ENCODE results near the gene CKAP5.

CKAP5 gene

DNA sequence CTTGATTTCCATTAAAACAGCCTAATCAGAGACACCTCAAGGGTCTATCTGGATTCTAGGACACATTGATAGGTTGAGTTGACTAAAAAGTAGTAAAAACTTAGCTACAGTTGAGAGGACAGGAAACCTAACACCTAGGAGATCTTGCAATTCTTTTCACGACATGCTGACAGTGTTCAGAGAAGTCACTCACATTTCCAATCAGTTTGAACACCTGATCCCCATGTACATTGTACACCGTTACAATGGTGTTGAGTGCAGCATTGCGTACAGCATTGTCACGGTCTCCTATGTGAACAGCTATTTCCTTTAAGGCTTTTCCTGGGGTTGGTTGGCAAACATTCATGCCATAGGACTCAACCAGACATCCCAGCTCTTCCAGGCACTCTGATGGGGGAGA lies 84.3 kb downstream of the CKAP5 start:
- no peak for DNase-seq

DNA sequence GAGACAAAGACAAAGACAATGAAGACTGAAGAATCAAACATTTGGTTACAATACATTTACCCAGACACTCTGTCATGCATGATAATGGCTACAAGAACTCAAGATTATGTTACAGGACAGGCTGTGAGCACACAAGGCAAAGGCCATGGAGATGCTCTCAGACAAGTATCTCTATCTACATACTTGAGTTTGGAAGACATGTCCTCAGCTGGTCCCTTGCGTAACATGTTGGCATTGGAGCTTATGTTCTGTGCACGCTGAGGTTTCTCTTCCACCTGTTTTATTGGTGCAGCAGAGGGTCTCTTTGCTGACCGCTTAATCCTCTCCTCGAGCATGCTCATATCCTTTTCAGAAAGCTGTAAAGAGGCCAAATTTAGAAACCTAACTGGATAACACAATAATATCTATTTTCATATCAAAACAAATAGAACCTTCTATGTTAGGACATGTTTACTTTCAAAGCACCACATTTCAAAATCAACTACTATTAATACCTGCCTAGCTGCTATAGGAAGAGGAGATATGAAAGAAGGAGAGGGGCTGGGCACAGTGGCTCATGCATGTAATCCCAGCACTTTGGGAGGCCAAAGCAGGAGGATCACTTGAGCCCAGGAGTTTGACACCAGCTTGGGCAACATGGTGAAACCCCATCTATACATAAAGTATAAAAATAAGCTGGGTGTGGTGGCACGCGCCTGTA lies 85.5 kb downstream of the CKAP5 start:
- DNase-seq = no peak

DNA sequence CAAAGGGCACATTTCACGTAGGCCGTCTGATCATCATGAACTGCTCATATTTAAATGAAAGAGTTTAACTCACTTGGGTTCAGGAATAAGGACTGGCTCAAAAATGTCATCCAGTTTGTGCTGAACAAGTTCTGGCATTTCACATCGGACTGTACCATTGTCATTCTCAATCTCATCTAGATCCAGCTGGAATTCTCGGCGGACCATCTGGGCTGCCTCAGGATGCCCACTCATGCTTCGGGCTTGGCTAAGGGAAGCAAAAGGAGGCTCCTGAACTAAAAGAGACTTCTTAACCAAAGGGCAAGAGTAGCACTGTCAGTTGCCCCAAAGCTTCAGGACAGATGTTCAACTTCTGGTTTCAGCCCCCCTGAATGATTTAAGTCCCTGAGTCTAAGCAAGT lies 86.9 kb downstream of the CKAP5 start:
- DNase-seq = no peak

DNA sequence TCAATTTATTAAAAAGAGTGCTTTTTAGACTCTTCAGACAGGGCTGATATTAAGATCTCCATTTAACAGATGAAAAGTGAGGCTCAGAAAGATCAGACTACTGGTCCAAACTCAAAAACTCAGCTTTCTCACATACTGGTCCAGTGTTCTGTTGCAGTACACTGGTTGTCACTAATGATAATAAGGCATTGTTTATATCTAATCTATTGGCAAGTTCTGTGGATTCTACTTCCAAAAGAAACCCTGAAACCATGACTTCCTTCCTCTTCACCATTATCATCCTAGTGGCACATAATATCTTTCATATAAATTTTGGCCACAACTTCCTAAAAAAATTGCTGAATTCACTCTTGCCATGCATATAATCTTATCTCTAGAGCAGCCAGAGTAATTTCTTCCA lies 90.1 kb downstream of the CKAP5 start:
- DNase-seq = no peak

DNA sequence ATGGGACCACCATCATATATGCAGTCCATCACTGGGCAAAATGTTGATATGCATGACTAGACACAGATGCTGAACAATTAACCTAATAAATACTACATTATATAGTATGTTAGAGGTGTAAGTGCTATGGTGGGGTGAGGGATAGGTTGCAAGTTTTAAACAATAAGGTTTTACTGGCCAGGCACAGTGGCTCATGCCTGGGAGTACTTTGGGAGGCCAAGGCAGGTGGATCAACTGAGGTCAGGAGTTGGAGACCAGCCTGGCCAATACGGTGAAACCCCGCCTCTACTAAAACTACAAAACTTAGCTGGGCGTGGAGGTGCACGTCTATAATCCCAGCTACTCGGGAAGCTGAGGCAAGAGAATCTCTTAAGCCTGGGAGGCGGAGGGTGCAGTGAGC lies 98.9 kb downstream of the CKAP5 start:
- DNase-seq = no peak

DNA sequence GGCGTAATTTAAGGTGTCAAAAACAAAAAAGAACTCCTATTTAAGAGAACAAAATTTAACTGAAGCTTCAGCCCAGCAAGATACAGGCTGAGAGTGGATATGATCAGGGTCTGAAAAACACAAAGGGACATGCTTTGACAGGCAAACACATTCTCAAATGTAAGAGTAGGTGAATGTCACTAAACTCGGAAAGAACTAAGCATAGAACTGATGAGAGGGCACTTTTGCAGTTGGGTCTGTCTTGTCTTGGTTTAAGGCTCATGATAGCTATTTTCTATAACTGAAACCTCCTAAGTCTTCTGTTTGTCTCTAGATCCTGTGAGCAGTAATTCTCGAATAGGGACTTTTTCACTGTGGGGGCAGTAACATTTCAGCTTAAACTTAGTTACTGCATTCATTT lies 100.1 kb downstream of the CKAP5 start:
- DNase-seq = no peak

DNA sequence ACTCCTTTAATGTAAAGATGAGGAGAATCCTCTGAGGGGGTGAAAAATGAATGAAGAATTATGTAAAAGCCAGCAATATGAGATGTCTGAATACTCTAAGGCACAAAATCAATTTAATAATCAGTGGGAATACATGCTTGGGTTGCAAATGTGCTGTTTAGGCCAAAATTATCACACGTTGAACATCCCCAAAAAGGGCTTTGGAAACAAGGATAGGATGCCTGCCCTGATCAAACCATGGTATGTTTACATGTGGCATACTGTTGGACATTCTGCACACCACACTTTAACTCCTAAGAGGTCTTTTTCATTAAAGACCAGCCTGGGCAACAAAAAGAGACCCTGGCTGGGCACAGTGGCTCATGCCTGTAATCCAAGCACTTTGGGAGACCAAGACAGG lies 100.8 kb downstream of the CKAP5 start:
- DNase-seq = no peak

DNA sequence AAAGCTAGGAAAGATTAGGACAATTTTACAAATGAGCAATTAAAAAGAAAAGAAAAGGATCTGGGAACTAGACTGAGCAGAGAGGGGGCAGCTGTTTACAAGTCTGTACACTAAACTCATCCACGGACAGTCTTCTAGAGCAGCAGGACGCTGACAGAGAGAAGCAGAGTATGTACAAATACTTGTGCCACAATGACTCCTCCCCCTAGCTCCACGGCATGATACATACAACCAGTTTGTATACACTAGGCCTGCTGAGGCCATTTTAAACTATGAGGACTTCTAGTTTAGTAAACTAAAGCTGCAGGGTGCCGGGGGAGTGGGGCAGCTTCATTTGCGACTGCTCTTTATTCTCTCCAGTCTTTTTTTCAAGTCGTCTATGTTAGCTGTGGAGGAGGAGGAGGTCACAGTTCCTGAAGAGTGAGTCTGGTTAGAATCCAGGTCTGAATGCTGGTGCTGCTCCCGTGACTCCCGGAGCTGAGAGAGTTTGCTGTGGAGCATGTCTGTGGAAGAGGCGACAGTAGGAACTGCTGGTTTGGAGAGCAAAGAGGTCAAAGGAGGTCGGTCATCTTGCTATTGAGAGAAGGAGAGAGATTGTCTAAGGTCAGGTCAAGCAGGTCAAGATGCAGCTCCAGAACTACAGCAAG lies 102.3 kb downstream of the CKAP5 start:
- no peak for DNase-seq

DNA sequence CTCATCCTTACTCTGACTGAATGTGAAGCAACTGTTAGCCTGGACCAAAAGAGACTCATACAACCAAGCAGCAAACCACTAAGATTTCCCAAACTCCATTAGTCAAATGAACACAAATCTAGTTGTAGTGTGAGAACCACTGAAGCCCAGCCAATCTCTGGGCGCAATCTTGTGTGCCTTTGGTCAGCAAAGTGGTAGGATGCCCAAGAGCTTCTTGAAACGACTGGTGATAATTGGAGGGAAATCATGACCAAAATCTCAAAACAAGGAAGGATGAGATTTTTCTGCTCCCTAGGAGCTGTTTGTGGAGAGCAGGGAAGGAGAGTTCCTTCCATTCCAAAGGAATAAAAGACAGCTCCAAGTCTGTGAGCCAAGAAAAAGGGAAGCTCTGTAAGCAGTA lies 103.0 kb downstream of the CKAP5 start:
- DNase-seq = no peak

DNA sequence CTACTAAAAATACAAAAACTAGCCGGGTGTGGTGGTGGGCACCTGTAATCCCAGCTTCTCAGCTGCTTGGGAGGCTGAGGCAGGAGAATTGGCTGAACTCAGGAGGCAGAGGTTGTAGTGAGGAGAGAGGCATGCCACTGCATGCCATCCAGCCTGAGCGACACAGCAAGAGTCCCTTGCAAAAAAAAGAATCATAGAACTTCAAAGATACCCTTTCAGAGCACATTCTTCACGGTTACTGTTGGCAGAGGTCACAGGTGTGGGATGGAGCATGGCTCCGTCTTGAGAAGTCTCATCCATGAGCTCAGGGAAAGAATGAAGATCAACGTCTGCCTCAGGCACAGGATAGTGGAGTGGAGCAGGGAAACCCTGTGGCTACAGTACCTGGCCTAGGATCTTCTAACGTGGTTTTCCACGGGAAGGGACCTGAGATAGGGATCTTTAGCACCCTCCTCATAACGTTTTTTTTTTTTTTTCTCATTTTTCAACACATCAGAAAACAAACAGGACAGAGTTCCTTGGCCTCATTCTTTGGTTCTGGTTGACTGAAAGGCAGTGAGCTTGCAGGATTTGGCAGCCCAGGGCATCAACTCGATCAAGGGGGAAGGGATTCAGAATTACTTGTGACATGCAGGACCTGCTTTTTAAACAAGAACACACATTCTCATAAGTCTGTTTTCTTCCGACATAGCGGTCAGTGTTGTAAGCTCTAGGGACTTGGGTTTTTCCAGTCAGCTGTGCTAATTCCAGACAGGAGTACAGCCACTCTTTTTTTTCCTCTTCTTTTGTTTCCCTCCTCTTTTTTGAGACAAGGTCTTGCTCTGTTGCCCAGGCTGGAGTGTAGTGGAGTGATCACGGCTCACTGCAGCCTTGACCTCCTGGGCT lies 104.2 kb downstream of the CKAP5 start:
- no peak for DNase-seq

DNA sequence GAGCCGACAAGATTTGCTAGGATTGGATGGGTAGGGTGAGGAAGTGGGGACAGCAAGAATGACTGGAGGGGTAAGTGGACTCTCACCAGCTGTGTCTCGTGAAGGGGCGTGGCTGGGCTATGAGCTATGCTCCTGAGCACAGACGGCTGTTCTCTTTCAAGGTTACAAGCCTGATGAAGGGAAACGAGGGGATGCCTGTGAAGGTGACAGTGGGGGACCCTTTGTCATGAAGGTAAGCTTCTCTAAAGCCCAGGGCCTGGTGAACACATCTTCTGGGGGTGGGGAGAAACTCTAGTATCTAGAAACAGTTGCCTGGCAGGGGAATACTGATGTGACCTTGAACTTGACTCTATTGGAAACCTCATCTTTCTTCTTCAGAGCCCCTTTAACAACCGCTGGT lies 107.2 kb downstream of the CKAP5 start:
- DNase-seq = no peak

DNA sequence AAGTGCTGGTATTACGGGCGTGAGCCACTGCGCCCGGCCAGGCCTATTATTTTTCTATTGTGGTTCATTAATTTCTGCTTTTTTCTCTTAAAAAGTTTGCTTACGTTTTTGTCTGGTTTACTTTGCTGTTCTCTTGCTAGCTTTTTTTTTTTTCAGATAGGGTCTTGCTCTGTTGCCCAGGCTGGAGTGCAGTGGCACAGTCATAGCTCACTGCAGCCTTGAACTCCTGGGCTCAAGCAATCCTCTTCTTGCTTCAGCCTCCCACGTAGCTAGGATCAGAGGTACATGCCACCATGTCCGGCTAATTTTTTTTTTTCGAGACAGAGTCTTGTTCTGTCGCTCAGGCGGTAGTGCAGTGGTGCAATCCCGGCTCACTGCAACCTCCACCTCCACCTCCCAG lies 108.4 kb downstream of the CKAP5 start:
- DNase-seq = no peak

DNA sequence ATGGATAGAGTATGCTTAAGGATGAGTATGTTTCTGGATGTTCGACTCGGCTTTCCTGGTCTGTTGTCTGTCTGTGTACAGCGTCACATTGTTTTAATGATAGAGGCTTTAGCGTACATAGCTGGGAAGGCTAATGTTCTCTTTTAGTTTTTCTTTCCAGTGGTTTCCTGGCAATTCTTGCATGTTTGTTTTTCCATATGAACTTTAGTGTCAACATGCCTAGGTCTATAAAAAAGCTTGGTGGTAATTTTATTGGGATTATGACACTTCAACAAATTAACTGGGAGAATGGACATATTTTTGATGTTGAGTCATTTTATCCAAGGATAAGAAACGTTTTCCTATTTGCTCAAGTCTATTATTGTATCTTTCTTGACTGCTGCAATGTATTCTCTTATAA lies 109.5 kb downstream of the CKAP5 start:
- DNase-seq = no peak

DNA sequence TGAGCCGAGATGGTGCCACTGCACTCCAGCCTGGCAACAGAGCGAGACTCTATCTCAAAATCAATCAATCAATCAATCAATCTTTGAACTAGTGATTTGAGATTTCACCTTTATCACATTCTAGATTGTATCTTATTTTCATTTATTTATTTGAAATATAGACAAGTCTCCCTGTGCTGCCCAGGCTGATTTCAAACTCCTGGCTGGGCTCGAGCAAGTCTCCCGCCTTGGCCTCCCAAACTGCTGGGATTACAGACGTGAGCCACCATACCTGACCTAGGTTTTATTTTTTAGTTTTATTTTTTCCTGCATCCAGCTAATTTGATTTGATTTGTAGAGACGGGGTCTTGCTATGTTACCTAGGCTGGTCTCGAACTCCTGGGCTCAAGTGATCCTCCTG lies 109.9 kb downstream of the CKAP5 start:
- DNase-seq = no peak

DNA sequence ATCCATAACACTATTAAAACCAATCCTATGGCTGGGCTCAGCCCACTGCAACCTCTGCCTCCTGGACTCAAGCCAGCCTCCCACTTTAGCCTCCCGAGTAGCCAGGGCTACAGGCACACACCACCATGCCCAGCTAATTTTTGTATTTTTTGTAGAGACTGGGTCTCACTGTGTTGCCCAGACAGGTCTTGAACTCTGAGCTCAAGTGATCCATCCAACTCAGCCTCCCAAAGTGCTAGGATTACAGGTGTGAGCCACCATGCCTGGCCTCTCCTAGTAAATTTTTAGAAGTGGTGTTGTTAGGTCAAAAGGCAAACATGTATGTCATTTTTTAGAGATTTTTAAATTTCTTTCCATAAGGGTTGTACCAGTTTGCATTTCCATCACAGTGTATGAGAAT lies 112.8 kb downstream of the CKAP5 start:
- DNase-seq = no peak

DNA sequence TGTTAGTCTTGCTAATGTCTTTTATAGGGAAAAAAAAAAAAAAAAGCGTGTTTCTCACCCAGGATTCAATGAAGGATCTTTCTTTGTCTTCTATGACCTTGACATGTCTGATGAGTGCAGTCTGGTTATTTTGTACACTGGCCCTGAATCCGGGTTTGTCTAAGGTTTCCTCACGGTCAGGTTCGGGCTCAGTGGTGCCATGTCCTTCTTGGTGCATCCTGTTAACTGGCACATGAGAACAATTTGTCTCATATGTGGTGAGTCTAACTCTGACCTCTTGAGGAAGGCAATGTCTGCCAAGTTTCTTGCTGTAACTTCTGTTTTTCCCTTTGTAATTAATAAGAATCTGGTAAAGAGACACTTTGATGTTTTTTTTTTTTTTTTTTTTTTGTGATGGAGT lies 114.5 kb downstream of the CKAP5 start:
- DNase-seq = no peak

DNA sequence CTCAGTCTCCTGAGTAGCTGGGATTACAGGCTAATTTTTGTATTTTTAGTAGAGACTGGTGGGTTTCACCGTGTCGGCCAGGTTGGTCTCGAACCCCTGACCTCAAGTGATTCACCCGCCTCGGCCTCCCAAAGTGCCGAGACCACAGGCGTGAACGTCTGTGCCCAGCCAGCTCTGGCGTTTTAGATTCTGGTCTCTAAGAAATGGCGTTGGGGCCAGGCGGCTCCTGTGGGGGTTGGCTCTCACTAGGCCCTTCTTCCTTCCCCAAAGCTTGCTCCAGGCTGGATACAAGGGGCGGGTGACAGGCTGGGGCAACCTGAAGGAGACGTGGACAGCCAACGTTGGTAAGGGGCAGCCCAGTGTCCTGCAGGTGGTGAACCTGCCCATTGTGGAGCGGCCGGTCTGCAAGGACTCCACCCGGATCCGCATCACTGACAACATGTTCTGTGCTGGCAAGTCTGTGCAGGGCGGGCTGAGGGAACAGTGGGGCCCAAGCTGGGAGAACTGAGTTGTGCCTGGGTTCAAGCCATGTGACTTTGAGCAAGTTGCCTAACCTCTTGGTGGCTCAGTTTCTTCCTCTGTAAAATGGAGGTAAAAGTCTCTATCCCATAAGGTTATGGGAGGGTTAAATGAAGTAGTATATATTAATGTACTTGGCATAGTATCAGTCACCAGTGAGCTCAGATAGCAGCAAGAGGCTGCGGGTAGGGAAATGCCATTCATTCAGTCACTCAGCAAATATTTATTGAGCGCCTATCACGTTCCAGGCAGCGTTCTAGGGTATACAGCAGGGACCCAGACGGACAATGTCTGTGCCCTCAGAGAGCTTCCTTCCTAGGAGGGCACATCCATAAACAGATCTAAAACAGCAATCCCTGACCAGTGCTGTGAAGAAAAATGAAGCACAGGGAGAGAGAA lies 116.7 kb downstream of the CKAP5 start:
- DNase-seq = no peak

DNA sequence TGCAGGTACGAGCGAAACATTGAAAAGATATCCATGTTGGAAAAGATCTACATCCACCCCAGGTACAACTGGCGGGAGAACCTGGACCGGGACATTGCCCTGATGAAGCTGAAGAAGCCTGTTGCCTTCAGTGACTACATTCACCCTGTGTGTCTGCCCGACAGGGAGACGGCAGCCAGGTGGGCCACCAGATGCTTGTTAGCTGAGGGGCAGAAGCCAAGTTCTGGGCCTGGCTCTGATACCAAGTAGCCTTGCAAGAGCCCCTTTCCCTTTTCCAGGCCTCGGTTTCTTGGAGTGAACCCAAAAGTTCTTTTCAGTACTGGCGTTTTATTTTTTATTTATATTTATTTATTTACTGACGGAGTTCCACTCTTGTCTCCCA lies 117.4 kb downstream of the CKAP5 start:
- no peak for DNase-seq

DNA sequence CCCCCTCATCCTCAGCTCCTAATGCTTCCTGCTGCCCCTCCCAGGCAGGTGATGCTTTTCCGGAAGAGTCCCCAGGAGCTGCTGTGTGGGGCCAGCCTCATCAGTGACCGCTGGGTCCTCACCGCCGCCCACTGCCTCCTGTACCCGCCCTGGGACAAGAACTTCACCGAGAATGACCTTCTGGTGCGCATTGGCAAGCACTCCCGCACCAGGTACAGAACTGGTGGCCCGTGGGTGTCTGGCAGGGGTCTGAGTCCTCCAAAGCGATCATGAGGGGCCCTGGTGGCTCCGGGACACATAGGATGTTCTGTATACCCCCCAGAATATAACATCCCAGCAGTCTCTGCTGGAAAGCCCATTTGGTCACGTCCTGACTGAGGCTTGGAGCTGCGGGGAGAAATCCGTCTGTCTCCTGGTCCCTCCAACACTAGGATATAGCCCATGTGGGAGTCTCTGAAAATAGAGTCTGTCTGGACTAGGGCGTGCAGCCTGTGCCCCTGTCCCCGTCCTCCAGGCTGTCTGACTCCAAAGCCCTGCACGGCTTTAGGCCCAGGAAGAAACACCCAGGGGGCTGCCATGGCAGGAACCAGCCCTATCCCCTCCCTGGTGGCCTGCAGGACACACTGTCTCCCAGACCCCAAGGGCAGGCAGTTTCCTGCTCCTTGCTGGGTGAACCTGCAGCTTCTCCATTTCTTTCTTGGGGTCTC lies 118.0 kb downstream of the CKAP5 start:
- no peak for DNase-seq

DNA sequence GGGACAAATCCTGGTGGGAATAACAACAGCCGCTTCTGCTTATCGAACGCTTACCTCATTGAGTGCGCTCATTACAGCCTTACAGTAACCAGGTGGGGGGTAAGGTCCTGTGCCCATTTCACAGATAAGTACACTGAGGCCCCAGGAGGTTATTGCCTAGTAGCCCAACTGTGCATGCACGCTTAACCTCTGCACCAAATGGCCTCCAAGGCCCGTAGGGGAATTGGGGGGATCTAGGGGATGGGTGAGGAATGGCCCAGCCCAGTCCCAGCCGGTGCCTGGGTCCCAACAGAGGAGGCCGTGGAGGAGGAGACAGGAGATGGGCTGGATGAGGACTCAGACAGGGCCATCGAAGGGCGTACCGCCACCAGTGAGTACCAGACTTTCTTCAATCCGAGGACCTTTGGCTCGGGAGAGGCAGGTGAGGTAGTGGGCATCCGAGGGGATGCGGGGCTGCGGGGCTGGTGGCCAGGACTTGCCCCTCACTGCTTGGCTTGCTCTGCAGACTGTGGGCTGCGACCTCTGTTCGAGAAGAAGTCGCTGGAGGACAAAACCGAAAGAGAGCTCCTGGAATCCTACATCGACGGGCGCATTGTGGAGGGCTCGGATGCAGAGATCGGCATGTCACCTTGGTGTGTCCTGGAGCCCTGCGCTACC lies 119.7 kb downstream of the CKAP5 start:
- no peak for DNase-seq

DNA sequence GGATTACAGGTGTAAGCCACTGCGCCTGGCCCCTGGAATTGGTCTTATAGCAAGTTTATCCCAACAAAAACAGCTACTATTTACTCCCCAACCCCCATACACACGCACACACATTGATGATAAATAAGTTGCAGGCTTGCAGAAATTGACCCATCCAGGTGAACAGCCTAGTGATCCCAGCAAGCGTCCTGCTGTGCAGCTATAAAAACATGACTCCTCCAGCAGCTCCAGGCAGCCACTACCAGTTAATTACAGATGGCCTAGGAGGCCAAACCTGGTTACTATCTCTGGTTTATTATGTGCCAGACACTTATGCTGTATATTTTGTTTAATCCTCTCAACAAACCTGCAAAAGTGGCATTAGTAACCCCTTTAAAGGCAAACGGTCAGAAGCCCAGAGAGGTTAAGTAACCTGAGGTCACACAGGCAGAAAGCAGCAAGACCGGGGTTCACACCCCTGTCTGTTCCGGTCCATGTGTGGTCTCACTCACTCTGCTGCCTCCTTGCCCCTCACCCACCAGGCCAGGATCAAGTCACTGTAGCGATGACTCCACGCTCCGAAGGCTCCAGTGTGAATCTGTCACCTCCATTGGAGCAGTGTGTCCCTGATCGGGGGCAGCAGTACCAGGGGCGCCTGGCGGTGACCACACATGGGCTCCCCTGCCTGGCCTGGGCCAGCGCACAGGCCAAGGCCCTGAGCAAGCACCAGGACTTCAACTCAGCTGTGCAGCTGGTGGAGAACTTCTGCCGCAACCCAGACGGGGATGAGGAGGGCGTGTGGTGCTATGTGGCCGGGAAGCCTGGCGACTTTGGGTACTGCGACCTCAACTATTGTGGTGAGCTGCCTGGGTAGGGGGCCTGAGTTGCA lies 120.5 kb downstream of the CKAP5 start:
- no peak for DNase-seq

All from stimulated activated CD4-positive, alpha-beta T cell treated with anti-CD3 and anti-CD28 coated beads, Interleukin-4, amount 100 ng/mL, for 24 hours (primary cell).